ENCODE measurements around the gene KMT2C. TPM values are rescaled to one million over a fixed set of nuclear protein-coding genes. Genes with fewer than 3 reads are reported as not detected.

The KMT2C gene
- total RNA-seq, 1 experiment from 2014 or later, result 14.6 TPM

GRCh38 chr7:152202056-152202455 is 233.7 kb downstream of the KMT2C start:
- DNase-seq (ENCODE audit: low read depth, low spot score), result no peak
- in situ Hi-C loops (cut with HindIII; ENCODE audit: low pct_unique_long_range_greater_than_20kb, low sequenced_read_pairs), result no loop called here

GRCh38 chr7:152200395-152200794 is 235.4 kb downstream of the KMT2C start:
- in situ Hi-C loops (cut with HindIII; ENCODE audit: low pct_unique_long_range_greater_than_20kb, low sequenced_read_pairs), result no loop called here
- no peak for DNase-seq (ENCODE audit: low read depth, low spot score)

GRCh38 chr7:152196391-152196790 is 239.4 kb downstream of the KMT2C start:
- in situ Hi-C loops (cut with HindIII; ENCODE audit: low pct_unique_long_range_greater_than_20kb, low sequenced_read_pairs), result no loop called here
- no peak for DNase-seq (ENCODE audit: low read depth, low spot score)

GRCh38 chr7:152193880-152194279 is 241.9 kb downstream of the KMT2C start:
- DNase-seq (ENCODE audit: low read depth, low spot score), result no peak
- in situ Hi-C loops (cut with HindIII; ENCODE audit: low pct_unique_long_range_greater_than_20kb, low sequenced_read_pairs), result no loop called here

GRCh38 chr7:152189061-152189460 is 246.7 kb downstream of the KMT2C start:
- in situ Hi-C loops (cut with HindIII; ENCODE audit: low pct_unique_long_range_greater_than_20kb, low sequenced_read_pairs), result no loop called here
- DNase-seq (ENCODE audit: low read depth, low spot score), result no peak

- in situ Hi-C loops (cut with HindIII; ENCODE audit: low pct_unique_long_range_greater_than_20kb, low sequenced_read_pairs), result no loop called here
- DNase-seq (ENCODE audit: low read depth, low spot score), result no peak
These were observed 250.2 kb downstream of the KMT2C start for GRCh38 chr7:152185558-152185957.

GRCh38 chr7:152180587-152180986 is 255.2 kb downstream of the KMT2C start:
- in situ Hi-C loops (cut with HindIII; ENCODE audit: low pct_unique_long_range_greater_than_20kb, low sequenced_read_pairs), result no loop called here
- DNase-seq (ENCODE audit: low read depth, low spot score), result peak; percentile 15

- no peak for DNase-seq (ENCODE audit: low read depth, low spot score)
- in situ Hi-C loops (cut with HindIII; ENCODE audit: low pct_unique_long_range_greater_than_20kb, low sequenced_read_pairs), result no loop called here
These were observed 255.8 kb downstream of the KMT2C start for GRCh38 chr7:152180048-152180447.

- in situ Hi-C loops (cut with HindIII; ENCODE audit: low pct_unique_long_range_greater_than_20kb, low sequenced_read_pairs), result no loop called here
- no peak for DNase-seq (ENCODE audit: low read depth, low spot score)
These were observed 257.3 kb downstream of the KMT2C start for GRCh38 chr7:152178405-152179058.

- DNase-seq (ENCODE audit: low read depth, low spot score), result no peak
- in situ Hi-C loops (cut with HindIII; ENCODE audit: low pct_unique_long_range_greater_than_20kb, low sequenced_read_pairs), result no loop called here
These were observed 258.0 kb downstream of the KMT2C start for GRCh38 chr7:152177681-152178404.

GRCh38 chr7:152176797-152177196 is 259.0 kb downstream of the KMT2C start:
- no peak for DNase-seq (ENCODE audit: low read depth, low spot score)
- in situ Hi-C loops (cut with HindIII; ENCODE audit: low pct_unique_long_range_greater_than_20kb, low sequenced_read_pairs), result no loop called here

- in situ Hi-C loops (cut with HindIII; ENCODE audit: low pct_unique_long_range_greater_than_20kb, low sequenced_read_pairs), result no loop called here
These were observed 262.3 kb downstream of the KMT2C start for GRCh38 chr7:152173372-152174070.

GRCh38 chr7:152162287-152162686 is 273.5 kb downstream of the KMT2C start:
- in situ Hi-C loops (cut with HindIII; ENCODE audit: low pct_unique_long_range_greater_than_20kb, low sequenced_read_pairs), result no loop called here
- no peak for DNase-seq (ENCODE audit: low read depth, low spot score)

More at GRCh38 chr7:152173372-152174070, 262.3 kb downstream of the KMT2C start:
- DNase-seq (ENCODE audit: low read depth, low spot score), result peak; percentile 15

- in situ Hi-C loops (cut with HindIII; ENCODE audit: low pct_unique_long_range_greater_than_20kb, low sequenced_read_pairs), result no loop called here
- DNase-seq (ENCODE audit: low read depth, low spot score), result no peak
These were observed 274.6 kb downstream of the KMT2C start for GRCh38 chr7:152161171-152161570.

GRCh38 chr7:152158801-152159587 is 276.8 kb downstream of the KMT2C start:
- in situ Hi-C loops (cut with HindIII; ENCODE audit: low pct_unique_long_range_greater_than_20kb, low sequenced_read_pairs), result no loop called here
- no peak for DNase-seq (ENCODE audit: low read depth, low spot score)

GRCh38 chr7:152152267-152152666 is 283.5 kb downstream of the KMT2C start:
- in situ Hi-C loops (cut with HindIII; ENCODE audit: low pct_unique_long_range_greater_than_20kb, low sequenced_read_pairs), result loop anchor here (5.0 kb wide), 1 partner anchor 75 kb away; no protein-coding TSS in a partner anchor
- no peak for DNase-seq (ENCODE audit: low read depth, low spot score)

GRCh38 chr7:152149363-152149762 is 286.4 kb downstream of the KMT2C start:
- in situ Hi-C loops (cut with HindIII; ENCODE audit: low pct_unique_long_range_greater_than_20kb, low sequenced_read_pairs), result no loop called here

GRCh38 chr7:152148706-152149105 is 287.1 kb downstream of the KMT2C start:
- in situ Hi-C loops (cut with HindIII; ENCODE audit: low pct_unique_long_range_greater_than_20kb, low sequenced_read_pairs), result no loop called here
- no peak for DNase-seq (ENCODE audit: low read depth, low spot score)

More at GRCh38 chr7:152149363-152149762, 286.4 kb downstream of the KMT2C start:
- no peak for DNase-seq (ENCODE audit: low read depth, low spot score)

All from SK-MEL-5 (cell line).